Progenitor cell of endocrine pancreas (in vitro differentiated cells): ENCODE data around the gene CD2BP2. TPM values are rescaled to one million over a fixed set of nuclear protein-coding genes. Genes with fewer than 3 reads are reported as not detected.

Experiments used
- DNase-seq: peaks from one replicate; pipeline ENCODE4 v3.0.0; 2021; ENCODE audit warnings: low spot score; ENCODE audit not compliant: unreplicated experiment
- H3K27ac Mint-ChIP-seq: 2 replicates; pipeline ENCODE4 v1.8.0; 2021; ENCODE audit warnings: mild to moderate bottlenecking, moderate library complexity, mixed read lengths
- H3K27me3 Mint-ChIP-seq: 2 replicates; pipeline ENCODE4 v1.8.0; 2021; ENCODE audit warnings: mixed read lengths
- H3K36me3 Mint-ChIP-seq: 2 replicates; pipeline ENCODE4 v1.8.0; 2022; ENCODE audit warnings: mixed read lengths; ENCODE audit not compliant: insufficient read depth
- H3K4me1 Mint-ChIP-seq: 2 replicates; pipeline ENCODE4 v1.8.0; 2021; ENCODE audit warnings: low read depth, mixed read lengths
- H3K4me3 Mint-ChIP-seq: 2 replicates; pipeline ENCODE4 v1.8.0; 2021; ENCODE audit warnings: low read depth, mild to moderate bottlenecking, moderate library complexity, mixed read lengths
- H3K9me3 Mint-ChIP-seq: 2 replicates; pipeline ENCODE4 v1.8.0; 2021; ENCODE audit warnings: low read depth, mixed read lengths
- CTCF ChIP-seq: fragments of 200-600 bp; sonication (generic); IDR thresholded peaks from one replicate; pipeline ENCODE4 v1.5.0; 2021; ENCODE audit warnings: antibody characterized with exemption, mild to moderate bottlenecking; ENCODE audit not compliant: unreplicated experiment
- total RNA-seq: library from RNA; stranded (reverse); gene quantifications from 2 replicates; pipeline ENCODE4 v1.2.1, GENCODE V29; 2021

The CD2BP2 gene
- total RNA-seq, 1 donor from 2014 or later = 76.9 TPM

GRCh38 chr16:30353438-30354129, 1.5 kb downstream of the CD2BP2 start:
- Mint-ChIP-seq H3K4me1 (peaks cover 11% of the 10 kb centered on the region), H3K27ac (peak overlapping the region; percentile 56), H3K27me3 (no peaks in the 10 kb centered on the region), H3K9me3 (no peaks in the 10 kb centered on the region), H3K4me3 (peak overlapping the region; percentile 95), H3K36me3 (peaks cover 22% of the 10 kb centered on the region)
- no peak for TF ChIP-seq CTCF
- DNase-seq = no peak

- TF ChIP-seq CTCF = peak; percentile 45
- Mint-ChIP-seq H3K36me3 (peaks cover 22% of the 10 kb centered on the region), H3K9me3 (no peaks in the 10 kb centered on the region), H3K4me1 (peaks cover 11% of the 10 kb centered on the region), H3K4me3 (peak overlapping the region; percentile 64), H3K27me3 (no peaks in the 10 kb centered on the region), H3K27ac (peak overlapping the region; percentile 78)
- no peak for DNase-seq
These were observed 2.4 kb downstream of the CD2BP2 start for GRCh38 chr16:30352488-30353401.

- Mint-ChIP-seq H3K36me3 (peaks cover 19% of the 10 kb centered on the region), H3K9me3 (no peaks in the 10 kb centered on the region), H3K27ac (peak overlapping the region; percentile 37), H3K27me3 (no peaks in the 10 kb centered on the region), H3K4me1 (peaks cover 11% of the 10 kb centered on the region), H3K4me3 (no peak overlapping the region)
- DNase-seq = no peak
- TF ChIP-seq CTCF = no peak
These were observed 3.3 kb downstream of the CD2BP2 start for GRCh38 chr16:30351586-30352419.

- TF ChIP-seq CTCF = no peak
- no peak overlapping the region for H3K27ac Mint-ChIP-seq
- no peaks in the 10 kb centered on the region for H3K9me3 Mint-ChIP-seq
- no peak for DNase-seq
- H3K36me3 Mint-ChIP-seq = peaks cover 19% of the 10 kb centered on the region
- H3K27me3 Mint-ChIP-seq = no peaks in the 10 kb centered on the region
- peaks cover 8% of the 10 kb centered on the region for H3K4me1 Mint-ChIP-seq
- no peak overlapping the region for H3K4me3 Mint-ChIP-seq
These were observed 4.1 kb downstream of the CD2BP2 start for GRCh38 chr16:30351001-30351441.
